GM20000 (cell line): ENCODE data around the gene MCOLN1.

Experiments
- DNase-seq: peaks from one replicate; pipeline ENCODE4 v3.0.0; 2012; ENCODE audit warnings: low spot score
- TF ChIP-seq, protein P1 (sequence below): IDR thresholded peaks from 2 replicates; pipeline ENCODE4 v1.5.1; 2012; ENCODE audit warnings: mild to moderate bottlenecking, control low read depth; ENCODE audit errors: extremely low read depth, missing control alignments

Gene MCOLN1

DNA sequence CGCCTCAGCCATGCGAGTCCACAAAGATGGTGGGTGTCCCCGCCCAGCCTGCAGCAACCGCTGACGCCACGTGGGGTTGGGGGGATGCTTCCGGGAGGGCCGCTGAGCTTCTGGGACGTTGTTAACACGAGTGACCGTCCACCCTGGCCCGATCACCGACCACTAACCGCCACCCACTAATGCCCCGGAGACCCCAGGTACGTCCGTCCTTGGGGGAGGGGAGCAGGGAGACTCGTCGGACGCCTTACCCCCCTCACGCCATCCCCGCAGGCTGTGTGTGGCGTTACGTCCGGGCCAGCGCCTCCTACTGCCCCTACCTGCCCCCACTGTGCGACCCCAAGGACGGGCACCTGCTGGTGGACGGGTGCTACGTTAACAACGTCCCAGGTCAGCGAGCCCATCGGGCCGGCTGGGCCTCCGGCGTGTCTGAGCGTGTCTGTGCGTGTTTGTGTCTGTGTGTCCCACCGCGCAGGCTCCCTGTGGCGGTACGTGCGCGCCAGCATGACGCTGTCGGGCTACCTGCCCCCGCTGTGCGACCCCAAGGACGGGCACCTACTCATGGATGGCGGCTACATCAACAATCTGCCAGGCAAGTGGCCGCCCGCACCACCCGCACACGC lies 34.4 kb downstream of the MCOLN1 start:
- no peak for DNase-seq
- TF ChIP-seq, protein P1, sequence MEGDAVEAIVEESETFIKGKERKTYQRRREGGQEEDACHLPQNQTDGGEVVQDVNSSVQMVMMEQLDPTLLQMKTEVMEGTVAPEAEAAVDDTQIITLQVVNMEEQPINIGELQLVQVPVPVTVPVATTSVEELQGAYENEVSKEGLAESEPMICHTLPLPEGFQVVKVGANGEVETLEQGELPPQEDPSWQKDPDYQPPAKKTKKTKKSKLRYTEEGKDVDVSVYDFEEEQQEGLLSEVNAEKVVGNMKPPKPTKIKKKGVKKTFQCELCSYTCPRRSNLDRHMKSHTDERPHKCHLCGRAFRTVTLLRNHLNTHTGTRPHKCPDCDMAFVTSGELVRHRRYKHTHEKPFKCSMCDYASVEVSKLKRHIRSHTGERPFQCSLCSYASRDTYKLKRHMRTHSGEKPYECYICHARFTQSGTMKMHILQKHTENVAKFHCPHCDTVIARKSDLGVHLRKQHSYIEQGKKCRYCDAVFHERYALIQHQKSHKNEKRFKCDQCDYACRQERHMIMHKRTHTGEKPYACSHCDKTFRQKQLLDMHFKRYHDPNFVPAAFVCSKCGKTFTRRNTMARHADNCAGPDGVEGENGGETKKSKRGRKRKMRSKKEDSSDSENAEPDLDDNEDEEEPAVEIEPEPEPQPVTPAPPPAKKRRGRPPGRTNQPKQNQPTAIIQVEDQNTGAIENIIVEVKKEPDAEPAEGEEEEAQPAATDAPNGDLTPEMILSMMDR = no peak

DNA sequence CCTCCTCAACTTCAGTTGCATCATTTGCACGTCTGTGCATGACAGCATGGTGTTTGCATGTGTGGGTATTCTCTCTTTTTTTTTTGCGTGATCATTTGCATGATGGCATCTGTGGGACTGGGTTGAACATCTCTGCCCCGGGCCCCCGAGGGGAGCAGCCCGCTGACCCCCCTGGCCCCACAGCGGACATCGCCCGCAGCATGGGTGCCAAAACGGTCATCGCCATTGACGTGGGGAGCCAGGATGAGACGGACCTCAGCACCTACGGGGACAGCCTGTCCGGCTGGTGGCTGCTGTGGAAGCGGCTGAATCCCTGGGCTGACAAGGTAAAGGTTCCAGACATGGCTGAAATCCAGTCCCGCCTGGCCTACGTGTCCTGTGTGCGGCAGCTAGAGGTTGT lies 36.2 kb downstream of the MCOLN1 start:
- DNase-seq = no peak
- TF ChIP-seq, protein P1 = no peak

DNA sequence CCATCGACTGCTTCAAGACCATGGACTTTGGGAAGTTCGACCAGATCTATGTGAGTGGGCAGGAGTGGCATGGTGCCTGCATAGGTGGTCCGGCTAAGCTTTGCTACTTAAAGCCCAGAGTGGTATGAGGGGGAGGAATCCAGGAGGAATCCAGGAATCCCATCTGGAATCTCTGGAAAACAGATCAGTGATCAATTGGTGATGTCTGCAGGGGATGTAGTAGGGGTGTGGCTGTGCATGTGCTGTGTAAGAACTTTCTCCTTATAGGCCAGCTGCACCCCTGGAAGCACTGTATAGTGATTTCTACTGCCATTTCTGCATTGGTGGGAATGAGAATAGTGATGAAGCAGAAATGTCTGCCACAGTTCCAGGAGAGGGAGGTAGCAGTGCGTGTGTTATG lies 36.7 kb downstream of the MCOLN1 start:
- no peak for DNase-seq
- TF ChIP-seq, protein P1 = no peak

DNA sequence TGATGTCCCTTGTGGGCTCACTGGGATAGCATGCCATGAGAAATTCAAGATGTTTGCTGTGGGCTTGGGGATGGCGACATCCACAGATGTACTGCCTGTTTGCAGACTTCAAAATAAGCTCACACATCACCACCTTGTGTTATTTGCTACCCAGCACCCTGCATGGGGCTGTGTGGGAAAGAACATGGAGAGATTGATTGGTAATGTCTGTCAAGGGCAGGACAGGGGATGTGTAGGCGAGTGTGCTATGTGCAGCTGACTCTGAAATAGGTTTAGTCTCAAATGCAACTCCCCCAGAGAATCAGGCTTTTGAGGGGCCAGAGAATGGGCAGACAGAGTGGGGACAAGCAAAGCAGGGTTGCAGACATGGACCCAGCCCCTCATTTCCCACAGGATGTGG lies 37.8 kb downstream of the MCOLN1 start:
- no peak for DNase-seq
- TF ChIP-seq, protein P1 = no peak

DNA sequence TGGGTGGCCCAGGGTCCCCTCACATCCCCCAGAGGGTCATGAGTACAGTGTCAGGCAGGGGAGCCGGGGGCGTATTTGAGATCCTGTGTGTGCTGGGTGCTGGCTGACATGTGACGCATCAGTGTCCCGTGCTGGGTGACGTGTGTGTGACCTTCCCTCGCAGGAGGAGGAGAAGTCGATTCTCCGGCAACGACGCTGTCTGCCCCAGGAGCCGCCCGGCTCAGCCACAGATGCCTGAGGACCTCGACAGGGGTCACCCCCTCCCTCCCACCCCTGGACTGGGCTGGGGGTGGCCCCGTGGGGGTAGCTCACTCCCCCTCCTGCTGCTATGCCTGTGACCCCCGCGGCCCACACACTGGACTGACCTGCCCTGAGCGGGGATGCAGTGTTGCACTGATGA lies 38.9 kb downstream of the MCOLN1 start:
- DNase-seq = no peak
- TF ChIP-seq, protein P1 = no peak

DNA sequence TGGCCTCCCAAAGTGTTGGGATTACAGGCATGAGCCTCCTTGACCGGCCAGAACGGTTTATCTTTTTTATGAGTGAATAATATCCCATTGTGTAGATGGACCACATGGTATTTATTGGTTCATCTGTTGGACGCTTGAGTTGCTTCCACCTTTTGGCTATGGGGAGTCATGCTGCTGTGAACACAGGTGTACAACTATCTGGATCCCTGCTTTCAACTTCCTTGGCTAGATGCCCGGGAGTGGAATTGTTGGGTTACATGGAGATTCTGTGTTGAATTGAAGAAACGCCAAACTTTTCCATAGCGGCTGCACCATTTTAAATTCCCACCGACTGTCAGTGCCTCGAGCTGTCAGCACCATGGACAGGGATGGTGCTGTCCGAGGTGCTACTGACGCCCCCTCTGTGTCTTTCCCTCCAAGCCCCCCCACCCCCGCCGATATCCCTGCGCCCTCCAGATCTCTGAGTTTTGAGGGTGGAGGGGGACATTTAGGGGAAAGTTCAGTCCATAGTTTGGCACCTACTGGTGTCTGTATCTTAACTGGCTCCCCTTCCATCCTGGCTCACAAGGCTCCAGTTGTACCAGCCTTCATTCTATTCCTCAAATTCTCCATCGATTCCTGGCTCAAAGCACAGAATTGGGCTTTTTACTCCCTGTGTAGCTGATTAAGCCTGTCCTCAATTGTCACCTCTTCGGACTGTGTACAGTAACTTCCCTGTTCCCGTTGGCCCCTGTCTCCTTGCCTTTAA lies 40.4 kb downstream of the MCOLN1 start:
- no peak for DNase-seq

DNA sequence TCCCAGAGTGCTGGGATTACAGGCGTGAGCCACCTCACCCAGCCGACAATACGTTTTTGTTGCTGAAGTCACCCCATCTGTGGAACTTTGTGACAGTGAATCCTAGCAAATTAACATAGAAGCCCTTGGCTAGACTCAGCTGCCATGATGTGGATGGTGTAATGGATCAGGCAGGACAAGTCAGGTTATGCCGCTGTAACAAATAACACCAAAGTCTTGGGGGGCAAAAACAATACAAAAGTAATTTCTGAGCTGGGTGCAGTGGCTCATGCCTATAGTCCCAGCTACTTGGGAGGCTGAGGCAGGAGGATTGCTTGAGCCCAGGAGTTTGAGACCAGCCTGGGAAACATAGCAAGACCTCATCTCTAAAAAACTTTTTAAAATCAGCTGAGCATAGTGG lies 42.4 kb downstream of the MCOLN1 start:
- no peak for DNase-seq
- TF ChIP-seq, protein P1 = no peak

More for the DNA sequence above, 40.4 kb downstream of the MCOLN1 start:
- TF ChIP-seq, protein P1 = no peak
